ENCODE results near the gene PNLIPRP3.

PNLIPRP3 gene

GRCh38 chr10:116511365-116511764, 83.7 kb downstream of the PNLIPRP3 start:
- H3K4me1 ChIP-seq (ENCODE audit: control insufficient read depth, insufficient read depth, low read length), result no peaks in the 10 kb centered on the region
- H3K9me3 ChIP-seq (ENCODE audit: control insufficient read depth, insufficient read depth, low read depth, low read length), result 0 out of 2 replicates have a peak, but pooled peaks cover 2% of the 10 kb centered on the region
- H3K27me3 ChIP-seq (ENCODE audit: control insufficient read depth, insufficient read depth, low read length), result no peaks in the 10 kb centered on the region
- H3K36me3 ChIP-seq (ENCODE audit: control insufficient read depth, insufficient read depth, low read length), result no peaks in the 10 kb centered on the region
- H3K4me3 ChIP-seq (ENCODE audit: low read depth, low read length), result no peak overlapping the region
- H3K9ac ChIP-seq (ENCODE audit: low read length), result no peak overlapping the region
- no peak overlapping the region for H3K27ac ChIP-seq (ENCODE audit: low read depth, low read length)

- H3K4me3 ChIP-seq (ENCODE audit: low read depth, low read length), result no peak overlapping the region
- no peaks in the 10 kb centered on the region for H3K36me3 ChIP-seq (ENCODE audit: control insufficient read depth, insufficient read depth, low read length)
- H3K27me3 ChIP-seq (ENCODE audit: control insufficient read depth, insufficient read depth, low read length), result no peaks in the 10 kb centered on the region
- H3K4me1 ChIP-seq (ENCODE audit: control insufficient read depth, insufficient read depth, low read length), result no peaks in the 10 kb centered on the region; the same call in 1 of the 2 replicates
- H3K9ac ChIP-seq (ENCODE audit: low read length), result no peak overlapping the region
- no peaks in the 10 kb centered on the region for H3K9me3 ChIP-seq (ENCODE audit: control insufficient read depth, insufficient read depth, low read depth, low read length)
- no peak overlapping the region for H3K27ac ChIP-seq (ENCODE audit: low read depth, low read length)
Measured at GRCh38 chr10:116521424-116522290, 94.0 kb downstream of the PNLIPRP3 start.

DNA sequence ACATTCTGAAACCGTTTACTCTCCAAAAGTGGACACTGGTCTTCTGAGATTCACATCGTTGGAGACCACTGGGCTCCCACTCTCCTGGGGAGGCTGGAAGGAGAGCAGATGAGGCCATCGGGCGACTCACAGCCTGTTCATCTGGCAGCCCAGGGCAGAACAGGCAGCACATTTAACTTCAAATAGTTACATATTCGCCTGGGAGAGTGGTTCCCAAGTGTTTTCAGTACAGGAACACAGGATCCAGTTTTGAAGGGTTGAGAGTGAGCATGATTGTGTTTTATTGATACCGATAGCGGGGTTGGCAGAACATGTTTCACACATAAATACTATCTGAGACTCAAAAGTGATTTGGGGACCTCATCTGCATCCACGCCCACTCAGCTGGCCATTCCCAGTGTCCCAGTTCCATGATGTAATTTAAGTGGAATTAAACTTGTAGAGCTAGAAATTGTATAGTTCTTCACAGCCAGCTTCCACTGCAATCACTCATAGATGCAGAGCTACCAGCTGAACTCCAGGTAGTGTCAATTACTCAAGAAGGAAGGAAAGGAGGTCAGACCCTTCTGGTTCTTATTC, 95.2 kb downstream of the PNLIPRP3 start:
- Histone ChIP-seq H3K4me1 (ENCODE audit: control insufficient read depth, insufficient read depth, low read length) (no peaks in the 10 kb centered on the region; the same call in 1 of the 2 replicates), H3K36me3 (ENCODE audit: control insufficient read depth, insufficient read depth, low read length) (no peaks in the 10 kb centered on the region), H3K4me3 (ENCODE audit: low read depth, low read length) (no peak overlapping the region), H3K27me3 (ENCODE audit: control insufficient read depth, insufficient read depth, low read length) (no peaks in the 10 kb centered on the region), H3K27ac (ENCODE audit: low read depth, low read length) (no peak overlapping the region), H3K9ac (ENCODE audit: low read length) (no peak overlapping the region), H3K9me3 (ENCODE audit: control insufficient read depth, insufficient read depth, low read depth, low read length) (no peaks in the 10 kb centered on the region)

- no peaks in the 10 kb centered on the region for H3K36me3 ChIP-seq (ENCODE audit: control insufficient read depth, insufficient read depth, low read length)
- H3K27me3 ChIP-seq (ENCODE audit: control insufficient read depth, insufficient read depth, low read length), result no peaks in the 10 kb centered on the region
- H3K4me3 ChIP-seq (ENCODE audit: low read depth, low read length), result no peak overlapping the region
- H3K4me1 ChIP-seq (ENCODE audit: control insufficient read depth, insufficient read depth, low read length), result no peaks in the 10 kb centered on the region; the same call in 1 of the 2 replicates
- no peak overlapping the region for H3K9ac ChIP-seq (ENCODE audit: low read length)
- H3K9me3 ChIP-seq (ENCODE audit: control insufficient read depth, insufficient read depth, low read depth, low read length), result no peaks in the 10 kb centered on the region
- H3K27ac ChIP-seq (ENCODE audit: low read depth, low read length), result no peak overlapping the region
Measured at GRCh38 chr10:116524736-116525135, 97.1 kb downstream of the PNLIPRP3 start.

- H3K4me3 ChIP-seq (ENCODE audit: low read depth, low read length), result no peak overlapping the region
- no peaks in the 10 kb centered on the region for H3K9me3 ChIP-seq (ENCODE audit: control insufficient read depth, insufficient read depth, low read depth, low read length)
- no peak overlapping the region for H3K27ac ChIP-seq (ENCODE audit: low read depth, low read length)
- H3K4me1 ChIP-seq (ENCODE audit: control insufficient read depth, insufficient read depth, low read length), result no peaks in the 10 kb centered on the region; the same call in 1 of the 2 replicates
- no peak overlapping the region for H3K9ac ChIP-seq (ENCODE audit: low read length)
- no peaks in the 10 kb centered on the region for H3K36me3 ChIP-seq (ENCODE audit: control insufficient read depth, insufficient read depth, low read length)
- H3K27me3 ChIP-seq (ENCODE audit: control insufficient read depth, insufficient read depth, low read length), result no peaks in the 10 kb centered on the region
Measured at GRCh38 chr10:116526219-116526618, 98.6 kb downstream of the PNLIPRP3 start.
